HEK293 (cell line): ENCODE measurements around the gene FAM229B.
A peak's percentile ranks its signal among the peaks of the same experiment; 100 is the strongest.

ENCODE experiments used
- CTCF ChIA-PET: fragments of 350-600 bp; formaldehyde crosslinking; extraction: SDS; loops from one replicate; lab custom pipeline; 2021; ENCODE audit warnings: antibody characterized with exemption; lab: Yijun Ruan, JAX
- POLR2A ChIA-PET: fragments of 300-600 bp; formaldehyde crosslinking; extraction: SDS; loops from one replicate; lab custom pipeline; 2020; ENCODE audit warnings: antibody characterized with exemption, inconsistent platforms; lab: Yijun Ruan, JAX
- H3K27ac ChIP-seq: fragments of 200-500 bp; sonication (Bioruptor generic); 2 replicates; pipeline ENCODE4 v1.5.1; 2014; ENCODE audit warnings: low read depth, low read length, control low read depth, inconsistent platforms; ENCODE audit errors: extremely low read depth
- H3K36me3 ChIP-seq, 2 experiments: fragments of 200-500 bp in 1 of 2; sonication (Bioruptor generic) in 1 of 2; 1 replicate in 1 of 2; 2 replicates in 1 of 2; pipeline ENCODE4 v1.5.1; 2014 to 2017; ENCODE audit warnings: inconsistent platforms in 2 of 2, low read length in 2 of 2; ENCODE audit not compliant: control insufficient read depth in 2 of 2, insufficient read depth in 1 of 2
- H3K4me1 ChIP-seq: fragments of 200-500 bp; sonication (Bioruptor generic); 2 replicates; pipeline ENCODE4 v1.5.1; 2014; ENCODE audit warnings: mild to moderate bottlenecking, low read length, inconsistent platforms; ENCODE audit not compliant: control insufficient read depth, insufficient read depth
- H3K4me3 ChIP-seq: 2 replicates; pipeline ENCODE4 v1.5.1; 2011; ENCODE audit warnings: low read depth, mild to moderate bottlenecking, control low read depth, low read length, moderate library complexity
- H3K9me3 ChIP-seq: fragments of 200-500 bp; sonication (Bioruptor generic); 2 replicates; pipeline ENCODE4 v1.5.1; 2014; ENCODE audit warnings: low read depth, low read length, inconsistent platforms; ENCODE audit not compliant: control insufficient read depth, insufficient read depth
- CTCF ChIP-seq: fragments of 450-650 bp; formaldehyde crosslinking; IDR thresholded peaks from 2 replicates; pipeline ENCODE4 v1.5.1; 2016; ENCODE audit warnings: missing biosample characterization, missing genetic modification characterization
- GLIS1 ChIP-seq: fragments of 450-650 bp; formaldehyde crosslinking; IDR thresholded peaks from 2 replicates; pipeline ENCODE4 v1.5.1; 2016; ENCODE audit warnings: missing biosample characterization, missing genetic modification characterization
- INSM2 ChIP-seq: fragments of 450-650 bp; formaldehyde crosslinking; IDR thresholded peaks from 2 replicates; pipeline ENCODE4 v1.5.1; 2016; ENCODE audit warnings: missing biosample characterization, missing genetic modification characterization
- MYNN ChIP-seq: fragments of 450-650 bp; formaldehyde crosslinking; IDR thresholded peaks from 2 replicates; pipeline ENCODE4 v1.5.1; 2016; ENCODE audit warnings: missing biosample characterization, missing genetic modification characterization, borderline replicate concordance
- PRDM10 ChIP-seq: fragments of 450-650 bp; formaldehyde crosslinking; IDR thresholded peaks from 2 replicates; pipeline ENCODE4 v1.5.1; 2016; ENCODE audit warnings: missing biosample characterization, missing genetic modification characterization
- PRDM4 ChIP-seq: fragments of 450-650 bp; formaldehyde crosslinking; IDR thresholded peaks from 2 replicates; pipeline ENCODE4 v1.5.1; 2017; ENCODE audit warnings: missing biosample characterization, missing genetic modification characterization
- SETDB1 ChIP-seq: IDR thresholded peaks from one replicate; pipeline ENCODE4 v1.6.1; 2017; ENCODE audit warnings: mild to moderate bottlenecking, low read length, moderate library complexity, mixed read lengths; ENCODE audit not compliant: insufficient read length
- SP7 ChIP-seq: fragments of 450-650 bp; formaldehyde crosslinking; IDR thresholded peaks from 2 replicates; pipeline ENCODE4 v1.5.1; 2016; ENCODE audit warnings: missing biosample characterization, missing genetic modification characterization
- ZBTB26 ChIP-seq: fragments of 450-650 bp; formaldehyde crosslinking; optimal IDR thresholded peaks from 2 replicates; pipeline ENCODE3; 2016; ENCODE audit warnings: missing biosample characterization, mild to moderate bottlenecking, missing genetic modification characterization
- ZBTB49 ChIP-seq: fragments of 450-650 bp; formaldehyde crosslinking; IDR thresholded peaks from 2 replicates; pipeline ENCODE4 v1.5.1; 2016; ENCODE audit warnings: missing biosample characterization, missing genetic modification characterization, low read depth
- ZNF138 ChIP-seq: fragments of 450-650 bp; formaldehyde crosslinking; IDR thresholded peaks from 2 replicates; pipeline ENCODE4 v1.5.1; 2016; ENCODE audit warnings: missing biosample characterization, missing genetic modification characterization, borderline replicate concordance
- ZNF175 ChIP-seq: fragments of 450-650 bp; formaldehyde crosslinking; IDR thresholded peaks from 2 replicates; pipeline ENCODE4 v1.5.1; 2016; ENCODE audit warnings: missing biosample characterization, missing genetic modification characterization
- ZNF366 ChIP-seq: fragments of 450-650 bp; formaldehyde crosslinking; conservative IDR thresholded peaks from 2 replicates; pipeline ENCODE4 v1.5.1; 2016; ENCODE audit warnings: missing biosample characterization, missing genetic modification characterization
- ZNF426 ChIP-seq: fragments of 450-650 bp; formaldehyde crosslinking; IDR thresholded peaks from 2 replicates; pipeline ENCODE4 v1.5.1; 2017; ENCODE audit warnings: missing biosample characterization, missing genetic modification characterization, mild to moderate bottlenecking, inconsistent platforms, moderate library complexity
- ZNF488 ChIP-seq: fragments of 450-650 bp; formaldehyde crosslinking; IDR thresholded peaks from 2 replicates; pipeline ENCODE4 v1.5.1; 2016; ENCODE audit warnings: missing biosample characterization, missing genetic modification characterization
- ZNF501 ChIP-seq: fragments of 450-650 bp; formaldehyde crosslinking; IDR thresholded peaks from 2 replicates; pipeline ENCODE4 v1.5.1; 2016; ENCODE audit warnings: missing biosample characterization, missing genetic modification characterization
- ZNF530 ChIP-seq: fragments of 450-650 bp; formaldehyde crosslinking; IDR thresholded peaks from 2 replicates; pipeline ENCODE4 v1.5.1; 2016; ENCODE audit warnings: low read depth, missing biosample characterization, missing genetic modification characterization
- ZNF544 ChIP-seq: fragments of 450-650 bp; formaldehyde crosslinking; IDR thresholded peaks from 2 replicates; pipeline ENCODE4 v1.5.0; 2017; ENCODE audit warnings: missing biosample characterization, missing genetic modification characterization
- ZNF610 ChIP-seq: fragments of 450-650 bp; formaldehyde crosslinking; IDR thresholded peaks from 2 replicates; pipeline ENCODE4 v1.5.1; 2016; ENCODE audit warnings: missing biosample characterization, missing genetic modification characterization, borderline replicate concordance
- ZNF623 ChIP-seq: fragments of 450-650 bp; formaldehyde crosslinking; IDR thresholded peaks from 2 replicates; pipeline ENCODE4 v1.5.1; 2016; ENCODE audit warnings: missing biosample characterization, missing genetic modification characterization
- ZNF830 ChIP-seq: fragments of 450-650 bp; IDR thresholded peaks from 2 replicates; pipeline ENCODE4 v1.5.0; 2018; ENCODE audit warnings: missing biosample characterization, missing genetic modification characterization, low read depth, mild to moderate bottlenecking, moderate library complexity

The FAM229B gene

GRCh38 chr6:112087136-112087911, at the start of gene FAM229B, which contains the start of gene TUBE1:
Gene FAM229B (plus strand): TSS chr6:112087591. CDS start chr6:112099284, 11,693 bp downstream.
Gene TUBE1 (minus strand): TSS chr6:112087482. CDS start chr6:112087434, 48 bp downstream.
- H3K9me3 ChIP-seq = no peaks in the 10 kb centered on the region
- peaks cover 0 to 26% of the 10 kb centered on the region in 2 experiments; a peak in 2 of 3 replicates for H3K36me3 ChIP-seq
- POLR2A ChIA-PET = interaction anchor here (0.6 to 1.8 kb wide), 21 partner anchors 12 to 1412 kb away, joined by 3 to 8 read pairs (median 3); partner anchors contain the start of genes FYN and LAMA4
- H3K4me1 ChIP-seq = peaks cover 4% of the 10 kb centered on the region; the same call in 1 of the 2 replicates
- CTCF ChIA-PET = interaction anchor here (0.6 to 3.7 kb wide), 25 partner anchors 9 to 1638 kb away, joined by 3 to 32 read pairs (median 4); no protein-coding TSS in a partner anchor
- peak within 1 kb of the TSS; percentile 83 for H3K4me3 ChIP-seq
- H3K27ac ChIP-seq = peak within 1 kb of the TSS; percentile 76
- no peak for TF ChIP-seq INSM2 (tag by site-specific recombination)
- TF ChIP-seq SETDB1 = no peak
- TF ChIP-seq MYNN (tag by site-specific recombination) = no peak
- peak; percentile 70 for TF ChIP-seq SP7 (tag by site-specific recombination)
- no peak for TF ChIP-seq ZNF175
- no peak for TF ChIP-seq ZNF544
- peak; percentile 98 for TF ChIP-seq PRDM10 (tag by site-specific recombination)
- no peak for TF ChIP-seq ZNF366
- no peak for TF ChIP-seq ZNF488 (tag by site-specific recombination)
- no peak for TF ChIP-seq ZNF623 (tag by site-specific recombination)
- TF ChIP-seq PRDM4 (tag by site-specific recombination) = no peak
- no peak for TF ChIP-seq ZNF530
- TF ChIP-seq GLIS1 (tag by site-specific recombination) = peak; percentile 16; the same call in 1 of the 2 replicates
- TF ChIP-seq CTCF = peak; percentile 50; the same call in 1 of the 2 replicates
- TF ChIP-seq ZNF610 (tag by site-specific recombination) = peak; percentile 57; the same call in 1 of the 2 replicates
- no peak for TF ChIP-seq ZBTB49 (tag by site-specific recombination)
- TF ChIP-seq ZBTB26 (tag by site-specific recombination) = peak; percentile 68
- TF ChIP-seq ZNF426 (tag by site-specific recombination) = no peak
- TF ChIP-seq ZNF138 (tag by site-specific recombination) = no peak
- TF ChIP-seq ZNF830 (tag by site-specific recombination) = no peak
- TF ChIP-seq ZNF501 (tag by site-specific recombination) = peak; percentile 75; the same call in 1 of the 2 replicates
